Brain pericyte (primary cell): Measurements from ENCODE around the gene KCNQ1.

Experiments used
- DNase-seq: peaks from one replicate; pipeline ENCODE4 v3.0.0-alpha.2; 2012; ENCODE audit warnings: low read depth, low spot score

The KCNQ1 gene

GRCh38 chr11:2510626-2511402 lies 66.0 kb downstream of the KCNQ1 start:
- no peak for DNase-seq

DNA sequence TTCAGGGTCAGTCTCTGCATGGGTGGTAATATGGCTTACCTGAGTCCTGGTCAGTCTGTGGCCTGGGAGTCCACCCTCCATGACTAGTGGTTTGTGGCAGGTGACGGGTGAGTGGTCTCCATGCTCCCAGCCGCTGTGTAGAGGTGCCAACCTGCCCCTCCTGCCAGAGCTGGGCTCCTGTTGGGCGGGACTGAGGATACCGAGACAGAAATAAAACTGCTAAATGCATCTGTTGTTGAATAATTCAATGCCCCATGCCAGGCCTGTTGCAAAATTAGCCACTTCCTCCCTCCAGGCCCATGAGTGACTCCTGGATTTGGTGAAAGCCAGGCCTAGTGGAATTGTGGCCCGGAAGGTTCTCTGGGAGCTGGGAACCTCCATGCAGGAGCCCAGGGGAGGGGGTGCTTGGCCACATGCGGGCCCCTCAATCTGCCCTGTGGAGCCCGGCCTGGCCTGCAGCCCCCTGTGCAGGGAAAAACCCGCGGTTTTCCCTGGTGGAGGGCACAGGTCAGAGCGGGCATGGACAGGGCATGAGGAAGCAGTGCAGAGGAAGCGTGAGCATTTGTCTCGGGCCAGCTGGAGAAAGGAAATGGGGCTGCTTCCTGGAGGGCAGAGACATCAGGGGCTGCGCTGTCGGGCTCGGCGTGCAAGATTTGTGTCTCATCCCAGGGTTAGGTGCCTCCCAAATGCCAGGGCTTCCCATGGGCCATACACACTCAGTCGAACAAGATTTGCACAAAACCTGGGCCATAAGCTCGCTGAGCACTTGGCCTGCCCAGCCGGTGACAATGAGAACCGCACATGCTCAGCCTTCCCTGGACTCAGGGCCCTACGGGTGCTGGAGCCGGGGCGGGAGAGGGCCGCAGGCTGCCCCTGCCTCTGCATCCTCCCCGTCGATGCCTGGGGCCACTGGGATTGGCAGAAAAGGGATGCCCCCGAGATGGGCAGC lies 66.9 kb downstream of the KCNQ1 start:
- DNase-seq = no peak

DNA sequence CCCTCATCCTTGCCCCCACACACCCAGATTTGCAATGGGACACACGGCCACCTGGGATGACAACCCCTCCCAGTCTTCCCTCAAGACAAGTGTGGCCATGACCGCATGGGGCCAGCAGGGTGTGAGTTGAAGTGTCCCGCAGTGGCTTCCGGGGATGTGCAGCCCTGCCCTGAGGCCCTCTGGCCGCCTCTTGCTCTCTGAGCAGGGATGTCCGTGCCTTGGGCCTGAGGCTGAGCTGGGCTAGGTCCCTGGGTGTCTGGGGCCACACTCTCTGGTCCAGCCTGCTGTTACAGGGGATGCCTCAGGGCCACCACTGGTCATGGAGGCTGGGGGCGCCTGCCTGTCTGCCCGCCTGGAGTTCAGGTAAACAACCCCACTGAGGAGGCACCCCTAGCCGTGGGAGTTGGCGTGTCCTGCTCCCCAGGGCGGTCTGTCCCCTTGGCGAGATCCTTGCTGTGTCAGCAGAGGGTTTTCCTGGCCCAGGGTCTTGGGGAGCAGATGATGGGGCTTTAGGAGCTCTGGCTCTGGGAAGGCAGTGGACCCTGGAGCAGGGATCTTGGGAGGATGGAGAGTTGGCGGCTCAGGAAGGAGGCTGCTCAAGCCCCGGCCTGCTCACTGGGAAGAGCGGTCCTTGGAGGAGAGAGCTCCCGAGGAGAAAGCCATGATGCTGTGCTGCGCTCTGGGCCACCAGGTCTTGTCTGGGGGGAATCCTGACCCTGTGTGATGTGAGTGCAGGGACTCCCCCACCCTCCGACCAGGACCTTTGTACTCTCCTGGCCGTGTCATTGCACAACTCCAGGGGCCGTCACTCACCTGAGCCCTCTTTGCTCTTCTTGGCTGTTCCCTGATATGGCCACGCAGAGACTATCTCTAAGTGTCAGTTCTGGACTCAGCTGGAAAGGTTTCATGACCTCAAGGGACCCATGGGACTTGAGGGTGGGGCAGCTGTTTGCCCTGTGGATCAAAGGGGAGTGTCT lies 67.9 kb downstream of the KCNQ1 start:
- DNase-seq = no peak

- DNase-seq = no peak
Measured at GRCh38 chr11:2513441-2513840, 68.6 kb downstream of the KCNQ1 start.

- DNase-seq = no peak
Measured at GRCh38 chr11:2515401-2516275, 70.8 kb downstream of the KCNQ1 start.

DNA sequence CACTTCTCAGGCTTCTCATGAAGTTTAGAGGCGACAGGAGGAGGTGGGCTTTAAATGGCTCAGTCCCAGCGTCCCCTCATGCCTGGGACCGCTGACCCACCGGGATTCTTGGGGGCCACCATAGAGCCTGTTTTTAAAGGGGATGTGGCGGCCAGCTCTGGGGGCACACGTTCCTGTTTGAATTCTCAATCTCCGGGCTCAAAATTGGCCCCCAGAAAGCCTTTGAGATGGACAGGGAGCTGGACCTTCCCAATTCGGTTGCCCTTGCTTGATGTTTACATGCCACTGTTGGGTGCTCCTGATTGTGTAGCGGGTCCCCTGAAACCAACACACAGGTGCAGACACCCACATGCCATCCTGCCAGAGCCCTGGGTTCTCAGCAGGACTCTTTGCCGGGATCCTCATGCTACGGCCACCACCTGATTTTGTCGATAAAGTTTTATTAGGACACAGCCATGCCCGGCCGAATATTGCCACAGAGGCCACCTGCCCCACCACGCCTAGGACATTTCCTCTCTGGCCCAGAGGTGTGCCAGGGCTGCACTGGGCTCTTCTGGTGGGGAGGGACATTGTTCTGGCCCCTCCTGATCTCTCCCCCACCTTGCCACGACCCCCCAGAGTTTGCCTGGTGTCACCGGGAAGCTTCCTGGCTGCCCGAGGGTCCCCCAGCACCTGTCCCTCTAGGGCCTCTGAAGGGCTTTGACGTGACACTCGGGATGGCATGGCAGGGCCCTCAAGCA lies 71.6 kb downstream of the KCNQ1 start:
- no peak for DNase-seq

DNA sequence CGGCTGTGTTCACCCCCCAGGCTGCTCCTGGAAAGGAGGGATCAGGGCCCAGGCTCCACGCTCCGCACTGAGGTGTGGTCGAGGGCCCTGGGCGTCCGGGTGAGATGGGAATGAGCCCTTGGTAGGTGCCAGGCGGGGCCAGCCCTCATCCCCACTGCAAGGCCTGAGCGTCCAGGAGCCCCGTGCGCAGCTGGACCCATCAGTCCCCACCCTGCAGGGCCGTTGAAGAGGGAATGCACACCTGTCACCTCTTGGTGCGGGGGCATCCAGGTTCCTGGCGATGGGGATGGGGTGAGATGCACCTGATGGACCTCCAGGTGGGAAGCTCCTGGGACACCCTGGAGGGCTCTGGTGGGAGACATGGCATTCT lies 72.2 kb downstream of the KCNQ1 start:
- DNase-seq = no peak

GRCh38 chr11:2517386-2518064 lies 72.7 kb downstream of the KCNQ1 start:
- DNase-seq = no peak

DNA sequence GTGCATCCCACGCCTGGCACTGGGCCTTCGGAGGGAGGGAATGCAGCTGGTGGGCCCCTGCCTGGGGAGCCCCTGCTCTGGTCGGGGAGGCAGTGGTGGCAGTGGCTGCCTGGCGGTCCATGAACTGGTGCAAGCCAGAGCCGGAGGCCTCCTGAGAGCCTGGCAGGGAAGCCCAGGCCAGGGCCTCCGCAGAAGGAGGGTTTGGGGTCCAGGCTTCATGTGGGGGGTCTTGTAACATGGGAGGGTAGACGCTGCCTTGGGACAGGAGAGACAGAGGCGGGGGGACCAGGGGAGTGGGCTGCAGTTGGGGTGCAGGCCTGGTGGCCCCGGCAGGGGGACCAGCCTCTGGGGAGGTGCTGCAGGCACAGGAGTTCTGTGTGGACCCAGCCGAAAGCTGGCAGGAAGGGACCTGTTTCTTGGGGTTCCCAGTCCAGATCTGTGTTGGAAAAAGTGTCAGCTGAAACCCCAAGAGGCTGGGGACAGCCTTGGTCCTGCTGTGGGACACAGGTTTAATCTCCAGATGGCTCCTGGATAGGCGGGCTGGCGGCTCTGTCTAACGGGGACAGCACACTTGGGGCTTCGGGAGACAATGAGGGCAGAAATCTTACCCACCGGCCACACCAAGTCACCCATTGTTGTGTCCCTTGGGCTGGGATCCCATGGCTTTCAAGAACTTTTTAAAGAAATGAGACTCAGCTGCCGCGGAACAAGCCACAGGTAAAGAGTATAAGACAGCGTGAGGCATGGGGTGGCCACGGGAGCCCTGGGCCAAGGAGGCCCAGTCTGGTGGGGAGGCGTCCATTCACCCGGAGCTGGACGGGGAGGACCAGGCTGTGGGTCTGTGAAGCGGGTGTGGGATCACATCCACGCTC lies 73.5 kb downstream of the KCNQ1 start:
- no peak for DNase-seq

DNA sequence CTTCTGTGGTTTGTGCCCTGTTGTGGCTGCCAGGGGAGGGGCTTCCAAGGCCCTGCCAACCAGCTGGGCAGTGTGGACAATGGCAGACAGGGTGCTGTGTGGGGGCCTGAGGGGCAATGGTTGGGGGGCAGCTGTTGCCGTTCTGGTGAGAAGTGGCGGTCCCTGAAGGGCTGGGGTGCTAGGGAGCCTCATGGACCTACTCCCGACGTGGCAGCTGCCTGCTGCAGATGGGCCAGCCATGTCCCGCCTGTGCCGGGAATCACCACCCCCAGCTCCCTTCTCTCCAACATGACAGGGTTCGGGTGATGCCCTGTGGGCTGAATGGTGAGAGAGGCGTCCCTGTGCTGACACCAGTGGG lies 74.2 kb downstream of the KCNQ1 start:
- no peak for DNase-seq

GRCh38 chr11:2519517-2519861 lies 74.7 kb downstream of the KCNQ1 start:
- no peak for DNase-seq

GRCh38 chr11:2519862-2520735 lies 75.3 kb downstream of the KCNQ1 start:
- DNase-seq = no peak

- DNase-seq = no peak
Measured at GRCh38 chr11:2520736-2521035, 75.9 kb downstream of the KCNQ1 start.

- DNase-seq = no peak
Measured at GRCh38 chr11:2521081-2521732, 76.4 kb downstream of the KCNQ1 start.

GRCh38 chr11:2521733-2522630 lies 77.2 kb downstream of the KCNQ1 start:
- DNase-seq = no peak

DNA sequence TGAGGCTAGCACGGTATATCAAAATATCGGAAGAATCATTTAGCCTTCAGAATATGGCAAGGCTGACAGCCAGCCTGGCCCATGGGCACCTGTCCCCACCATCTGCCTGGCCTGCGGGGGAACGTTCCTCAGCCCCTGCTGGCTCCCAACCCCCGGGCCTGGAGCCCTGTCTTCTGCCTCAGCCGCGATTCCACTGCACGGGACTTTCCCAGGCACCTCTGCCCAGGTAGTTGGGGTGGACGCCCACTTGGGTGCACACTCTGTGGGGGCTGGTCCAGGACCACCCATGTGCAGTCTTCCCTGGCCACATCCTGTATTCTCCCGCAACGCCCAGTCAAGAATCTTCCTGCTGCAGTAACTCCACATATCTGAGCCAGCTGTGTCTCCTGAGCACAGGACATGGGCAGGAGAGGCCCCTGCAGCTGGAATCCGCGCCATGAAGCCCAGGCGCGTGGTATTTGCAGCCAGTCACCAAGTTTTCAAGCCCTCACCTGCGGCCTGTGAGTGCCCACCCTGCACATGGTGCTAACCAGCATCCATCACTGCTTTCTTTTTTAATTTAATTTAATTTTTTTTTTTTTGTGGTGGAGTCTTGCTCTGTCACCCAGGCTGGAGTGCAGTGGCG lies 77.9 kb downstream of the KCNQ1 start:
- DNase-seq = no peak
